ENCODE measurements around the gene TFDP1.
"Not testable (repeated sequence)": the region's sequence is repeated elsewhere in the genome, so short reads cannot be mapped to it uniquely, and the experiment has no call there.

DNA sequence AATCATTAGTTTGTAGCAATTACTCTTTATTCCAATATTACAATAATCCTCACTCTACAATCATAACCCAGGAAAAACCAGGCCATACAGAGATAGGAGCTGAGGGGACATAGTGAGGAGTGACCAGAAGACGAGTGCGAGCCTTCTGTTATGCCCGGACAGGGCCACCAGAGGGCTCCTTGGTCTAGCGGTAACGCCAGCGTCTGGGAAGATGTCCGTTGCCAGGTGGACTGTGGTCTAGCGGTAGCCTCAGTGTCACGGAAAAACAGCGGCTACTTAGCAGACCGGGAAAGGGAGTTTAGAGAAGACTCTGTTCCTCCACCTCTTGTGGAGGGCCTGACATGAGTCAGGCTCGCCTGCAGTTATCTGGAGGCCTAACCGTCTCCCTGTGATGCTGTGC lies 36.9 kb downstream of the TFDP1 start:
- TF ChIP-seq CTCF (IDR thresholded peaks at IDR 0.05; ENCODE audit: insufficient read depth, low read depth, low read length) = peak; percentile 26
- not testable (repeated sequence) for TF ChIP-seq EZH2 (IDR thresholded peaks at IDR 0.05; ENCODE audit: insufficient read depth, low read length)

All from astrocyte (in vitro differentiated cells and primary cell).